ENCODE data around the gene RELB.

- TF ChIP-seq POLR2AphosphoS5 (IDR thresholded peaks at IDR 0.05; ENCODE audit: low read depth, low read length) (no peak), FOXP2 (optimal IDR thresholded peaks at IDR 0.05; ENCODE audit: borderline replicate concordance, extremely low read depth, extremely low read length, insufficient read depth) (no peak), REST (IDR thresholded peaks at IDR 0.05; ENCODE audit: insufficient read depth in 1 of 2, low read depth in 2 of 2, low read length in 2 of 2) (no peak), TAF1 (IDR thresholded peaks at IDR 0.05; ENCODE audit: borderline replicate concordance, insufficient read depth, low read length) (no peak), SIN3A (IDR thresholded peaks at IDR 0.05; ENCODE audit: borderline replicate concordance, insufficient read depth, low read length) (no peak)
These were observed 28.5 kb upstream of the RELB start for GRCh38 chr19:44972802-44973201.

Measured in PFSK-1 (cell line).